ENCODE data around the gene CHD5.

DNA sequence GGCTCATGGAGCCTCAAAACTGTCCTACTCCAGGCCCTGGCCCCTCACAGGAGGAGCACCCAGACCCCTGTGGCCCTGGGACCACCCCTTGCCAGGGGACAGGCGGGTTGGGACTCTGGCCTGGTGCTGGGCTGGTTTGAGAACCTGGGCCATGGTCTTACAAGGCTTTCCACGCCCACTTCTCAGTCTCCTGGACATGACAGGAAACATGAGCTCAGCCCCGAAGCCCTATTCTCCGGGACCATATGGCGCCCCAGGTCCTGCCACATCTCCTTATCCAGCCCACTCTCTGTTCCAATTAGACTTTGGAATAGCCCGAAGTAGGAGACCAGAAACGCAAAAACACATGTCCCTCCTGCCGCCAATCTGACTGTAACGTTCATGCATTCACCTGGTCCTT lies 86.5 kb downstream of the CHD5 start:
- TF ChIP-seq, protein P1, sequence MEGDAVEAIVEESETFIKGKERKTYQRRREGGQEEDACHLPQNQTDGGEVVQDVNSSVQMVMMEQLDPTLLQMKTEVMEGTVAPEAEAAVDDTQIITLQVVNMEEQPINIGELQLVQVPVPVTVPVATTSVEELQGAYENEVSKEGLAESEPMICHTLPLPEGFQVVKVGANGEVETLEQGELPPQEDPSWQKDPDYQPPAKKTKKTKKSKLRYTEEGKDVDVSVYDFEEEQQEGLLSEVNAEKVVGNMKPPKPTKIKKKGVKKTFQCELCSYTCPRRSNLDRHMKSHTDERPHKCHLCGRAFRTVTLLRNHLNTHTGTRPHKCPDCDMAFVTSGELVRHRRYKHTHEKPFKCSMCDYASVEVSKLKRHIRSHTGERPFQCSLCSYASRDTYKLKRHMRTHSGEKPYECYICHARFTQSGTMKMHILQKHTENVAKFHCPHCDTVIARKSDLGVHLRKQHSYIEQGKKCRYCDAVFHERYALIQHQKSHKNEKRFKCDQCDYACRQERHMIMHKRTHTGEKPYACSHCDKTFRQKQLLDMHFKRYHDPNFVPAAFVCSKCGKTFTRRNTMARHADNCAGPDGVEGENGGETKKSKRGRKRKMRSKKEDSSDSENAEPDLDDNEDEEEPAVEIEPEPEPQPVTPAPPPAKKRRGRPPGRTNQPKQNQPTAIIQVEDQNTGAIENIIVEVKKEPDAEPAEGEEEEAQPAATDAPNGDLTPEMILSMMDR (IDR thresholded peaks at IDR 0.05; ENCODE audit: borderline replicate concordance, extremely low read depth, low read length, poor library complexity, severe bottlenecking), result no peak
- no peak for TF ChIP-seq EZH2 (IDR thresholded peaks at IDR 0.05; ENCODE audit: borderline replicate concordance, low read depth, low read length, severe bottlenecking)

All from DND-41 (cell line).